CD14-positive monocyte (primary cell): ENCODE measurements around the gene HS6ST1. TPM values are rescaled to one million over a fixed set of nuclear protein-coding genes. Genes with fewer than 3 reads are reported as not detected.
A peak's percentile ranks its signal among the peaks of the same experiment; 100 is the strongest.
"Not testable (repeated sequence)": the region's sequence is repeated elsewhere in the genome, so short reads cannot be mapped to it uniquely, and the experiment has no call there.

Source experiments
- DNase-seq, 3 donors: peaks; one replicate each; pipeline ENCODE4 v3.0.0-alpha.2; 2011 to 2022
- H2AFZ ChIP-seq: 2 replicates; pipeline ENCODE4 v1.6.0; 2012; ENCODE audit warnings: mild to moderate bottlenecking, low read depth, low read length, inconsistent platforms; ENCODE audit not compliant: insufficient read depth, poor library complexity, severe bottlenecking
- H3K27ac ChIP-seq, 2 donors: 1 replicate in 1 of 2; 2 replicates in 1 of 2; pipeline ENCODE4 v1.5.1; 2012 to 2013; ENCODE audit warnings: low read length in 2 of 2, control low read depth in 1 of 2, inconsistent platforms in 1 of 2, low read depth in 1 of 2, mild to moderate bottlenecking in 1 of 2
- H3K27me3 ChIP-seq, 2 donors: one replicate each; pipeline versions ENCODE4 v1.6.0 to v1.6.1; 2011 to 2013; ENCODE audit warnings: low read length in 2 of 2; ENCODE audit not compliant: control insufficient read depth in 2 of 2, insufficient read depth in 2 of 2
- H3K36me3 ChIP-seq, 2 donors: replicated peaks in 1 of 2; 1 replicate in 1 of 2; 2 replicates in 1 of 2; pipeline versions ENCODE4 v1.5.1 to v1.6.1; 2012 to 2013; ENCODE audit warnings: low read length in 2 of 2, control low read depth in 1 of 2, inconsistent platforms in 1 of 2, mild to moderate bottlenecking in 1 of 2; ENCODE audit not compliant: insufficient read depth in 2 of 2, control insufficient read depth in 1 of 2
- H3K4me1 ChIP-seq, 2 donors: 1 replicate in 1 of 2; 2 replicates in 1 of 2; pipeline versions ENCODE4 v1.5.1 to v1.6.1; 2012 to 2013; ENCODE audit warnings: low read length in 2 of 2, control low read depth in 1 of 2, inconsistent platforms in 1 of 2, mild to moderate bottlenecking in 1 of 2, moderate library complexity in 1 of 2; ENCODE audit not compliant: insufficient read depth in 2 of 2, control insufficient read depth in 1 of 2
- H3K4me2 ChIP-seq: replicated peaks from 2 replicates; pipeline ENCODE3; 2012; ENCODE audit warnings: low read length, moderate library complexity, mild to moderate bottlenecking; ENCODE audit not compliant: poor library complexity, severe bottlenecking; ENCODE audit errors: extremely low read depth
- H3K4me3 ChIP-seq, 3 experiments: fragments of 200-600 bp in 1 of 3; sonication (generic) in 1 of 3; replicated peaks in 1 of 3; 1 replicate in 2 of 3; 2 replicates in 1 of 3; pipeline ENCODE4 v1.5.1; 2011 to 2013; ENCODE audit warnings: low read length in 3 of 3, mild to moderate bottlenecking in 3 of 3, control low read depth in 2 of 3, low read depth in 2 of 3, inconsistent platforms in 1 of 3, moderate library complexity in 1 of 3
- H3K79me2 ChIP-seq: 2 replicates; pipeline ENCODE4 v1.6.0; 2012; ENCODE audit warnings: mild to moderate bottlenecking, control low read depth, inconsistent platforms, low read length, moderate library complexity; ENCODE audit not compliant: insufficient read depth
- H3K9ac ChIP-seq: 2 replicates; pipeline ENCODE4 v1.6.0; 2017; ENCODE audit warnings: low read length, mild to moderate bottlenecking; ENCODE audit not compliant: insufficient read depth, poor library complexity, severe bottlenecking
- H3K9me3 ChIP-seq, 2 donors: replicated peaks in 1 of 2; 1 replicate in 1 of 2; 2 replicates in 1 of 2; pipeline versions ENCODE4 v1.5.1 to v1.6.1; 2012 to 2013; ENCODE audit warnings: low read length in 2 of 2, control low read depth in 1 of 2; ENCODE audit not compliant: control insufficient read depth in 1 of 2, insufficient read depth in 1 of 2
- H4K20me1 ChIP-seq: 2 replicates; pipeline ENCODE4 v1.6.0; 2012; ENCODE audit warnings: mild to moderate bottlenecking, low read length, control low read depth, moderate library complexity; ENCODE audit not compliant: insufficient read depth
- H3K27ac Mint-ChIP-seq, 7 donors: one replicate each; pipeline ENCODE4 v1.8.0; 2020; ENCODE audit warnings: mild to moderate bottlenecking in 7 of 7, mixed read lengths in 7 of 7, moderate library complexity in 6 of 7, inconsistent platforms in 2 of 7
- H3K27me3 Mint-ChIP-seq, 3 donors: one replicate each; pipeline ENCODE4 v1.8.0; 2021 to 2022; ENCODE audit warnings: low read depth in 3 of 3, mild to moderate bottlenecking in 3 of 3, mixed read lengths in 3 of 3, moderate library complexity in 3 of 3, inconsistent platforms in 1 of 3
- H3K36me3 Mint-ChIP-seq, 2 donors: one replicate each; pipeline ENCODE4 v1.8.0; 2020; ENCODE audit warnings: mixed read lengths in 2 of 2, inconsistent platforms in 1 of 2, mild to moderate bottlenecking in 1 of 2
- H3K4me1 Mint-ChIP-seq: one replicate; pipeline ENCODE4 v1.8.0; 2020; ENCODE audit warnings: mild to moderate bottlenecking, mixed read lengths
- H3K4me3 Mint-ChIP-seq, 2 donors: one replicate each; pipeline ENCODE4 v1.8.0; 2020; ENCODE audit warnings: mild to moderate bottlenecking in 2 of 2, mixed read lengths in 2 of 2, moderate library complexity in 1 of 2
- H3K9me3 Mint-ChIP-seq, 7 donors: one replicate each; pipeline ENCODE4 v1.8.0; 2020 to 2022; ENCODE audit warnings: mixed read lengths in 7 of 7, mild to moderate bottlenecking in 6 of 7, moderate library complexity in 6 of 7, inconsistent platforms in 2 of 7
- CTCF ChIP-seq: fragments of 200-600 bp; IDR thresholded peaks from one replicate; pipeline ENCODE4 v1.8.0; 2022; ENCODE audit warnings: antibody characterized with exemption, mild to moderate bottlenecking
- WGBS: methylation state at CpG from one replicate; pipeline ENCODE4 v1.1.5; 2013; ENCODE audit warnings: missing lambda C conversion rate; ENCODE audit not compliant: insufficient coverage; 5-methylcytosine and 5-hydroxymethylcytosine counted together
- intact Hi-C, 2 donors: fragments of 100-400 bp; cut with micrococcal nuclease; formaldehyde crosslinking; loops; one replicate each; pipeline versions ENCODE4 v1.15.0 to v1.15.1; 2023
- polyA plus RNA-seq, 3 donors: library from polyadenylated mRNA; depleted of rRNA in 1 of 3; unstranded in 2 of 3; stranded (reverse) in 1 of 3; fragments of 300-500 nt in 2 of 3; fragments of >200 nt in 1 of 3; fragmentation: Illumina TruSeq in 2 of 3; gene quantifications; 1 replicate in 2 of 3; 2 replicates in 1 of 3; pipeline ENCODE4 v1.2.3, GENCODE V29; 2012 to 2021

The HS6ST1 gene
- polyA plus RNA-seq, 3 donors: 2.9 to 5.4 (median 4.0) TPM

- H3K4me1 Mint-ChIP-seq: peaks cover 42% of the 10 kb centered on the region
- H3K4me3 Mint-ChIP-seq: peak overlapping the region; percentile 71 to 76
- H2AFZ ChIP-seq: peak overlapping the region; percentile 94
- intact Hi-C loops: loop anchor here (5.0 to 10.0 kb wide), 5 partner anchors 145 to 435 kb away; no protein-coding TSS in a partner anchor
- peak overlapping the region; percentile 65 for H3K9ac ChIP-seq
- H3K36me3 ChIP-seq: peaks cover 5 to 7% of the 10 kb centered on the region in 2 donors
- H3K4me1 ChIP-seq: peaks cover 35 to 48% of the 10 kb centered on the region in 2 donors
- peak in 1 of 3 donors; percentile 4 for DNase-seq
- H3K79me2 ChIP-seq: peaks cover 29% of the 10 kb centered on the region
- WGBS: 90% methylated on average over 29 of the region's 38 CpGs
- peaks cover 0 to 2% (median 0%) of the 10 kb centered on the region in 7 donors for H3K9me3 Mint-ChIP-seq
- H3K9me3 ChIP-seq: no peaks in the 10 kb centered on the region
- H3K4me3 ChIP-seq: peak overlapping the region in 1 of 3 experiments; percentile 83
- H3K27ac ChIP-seq: no peak overlapping the region
- no peak overlapping the region for H3K27ac Mint-ChIP-seq
- H3K27me3 Mint-ChIP-seq: peaks cover 10 to 52% (median 13%) of the 10 kb centered on the region in 3 donors
- H4K20me1 ChIP-seq: peaks cover 32% of the 10 kb centered on the region
- peaks cover 10% of the 10 kb centered on the region in 2 donors for H3K36me3 Mint-ChIP-seq
- peaks cover 0 to 16% of the 10 kb centered on the region in 2 donors for H3K27me3 ChIP-seq
- peak overlapping the region; percentile 96 for H3K4me2 ChIP-seq
- no peak for TF ChIP-seq CTCF
Observed at GRCh38 chr2:128319631-128320191, 1.0 kb upstream of the HS6ST1 start.

- peak in 1 of 3 donors; percentile 27 for DNase-seq
- H3K9me3 Mint-ChIP-seq, H3K4me2 ChIP-seq, H3K27ac ChIP-seq, H2AFZ ChIP-seq, H3K27ac Mint-ChIP-seq, H3K36me3 ChIP-seq, H3K9me3 ChIP-seq, H3K9ac ChIP-seq: not testable (repeated sequence)
- peaks cover 10 to 46% (median 13%) of the 10 kb centered on the region in 3 donors for H3K27me3 Mint-ChIP-seq
- H3K79me2 ChIP-seq: peaks cover 29% of the 10 kb centered on the region
- peaks cover 0 to 16% of the 10 kb centered on the region in 2 donors for H3K27me3 ChIP-seq
- H3K4me1 ChIP-seq: peaks cover 35 to 48% of the 10 kb centered on the region in 2 donors
- H3K4me1 Mint-ChIP-seq: peaks cover 53% of the 10 kb centered on the region
- peaks cover 46% of the 10 kb centered on the region for H4K20me1 ChIP-seq
- H3K4me3 ChIP-seq: peak overlapping the region; percentile 25 to 88 (median 30)
- H3K4me3 Mint-ChIP-seq: peak overlapping the region; percentile 30 to 75
- H3K36me3 Mint-ChIP-seq: peaks cover 16 to 19% of the 10 kb centered on the region in 2 donors
- intact Hi-C loops: loop anchor here in 1 of 2 donors (10.0 kb wide), 3 partner anchors 143 to 437 kb away; no protein-coding TSS in a partner anchor
- WGBS: under 1% methylated on average over 24 of the region's 55 CpGs
Observed at GRCh38 chr2:128318245-128318644, 423 bp downstream of the HS6ST1 start.

GRCh38 chr2:128317899-128318225 is 806 bp downstream of the HS6ST1 start:
- Histone ChIP-seq H3K9ac (peak overlapping the region; percentile 62), H3K27me3 (peaks cover 0 to 16% of the 10 kb centered on the region in 2 donors), H3K4me3 (peak overlapping the region; percentile 55 to 88 (median 68)), H4K20me1 (peaks cover 50% of the 10 kb centered on the region), H3K4me1 (peaks cover 35 to 48% of the 10 kb centered on the region in 2 donors), H3K79me2 (peaks cover 29% of the 10 kb centered on the region), H2AFZ (peak overlapping the region; percentile 52), H3K4me2 (peak overlapping the region; percentile 99)
- peak overlapping the region; percentile 87 to 94 for H3K4me3 Mint-ChIP-seq
- not testable (repeated sequence) for H3K36me3 ChIP-seq, H3K9me3 Mint-ChIP-seq, H3K27ac ChIP-seq, DNase-seq, H3K9me3 ChIP-seq
- H3K4me1 Mint-ChIP-seq: peaks cover 54% of the 10 kb centered on the region
- WGBS: 0% methylated on average over 8 of the region's 40 CpGs
- intact Hi-C loops: loop anchor here in 1 of 2 donors (10.0 kb wide), 3 partner anchors 143 to 437 kb away; no protein-coding TSS in a partner anchor
- peak overlapping the region in 1 of 7 donors; percentile 61 for H3K27ac Mint-ChIP-seq
- peaks cover 16 to 19% of the 10 kb centered on the region in 2 donors for H3K36me3 Mint-ChIP-seq
- peaks cover 7 to 42% (median 13%) of the 10 kb centered on the region in 3 donors for H3K27me3 Mint-ChIP-seq
